ENCODE data around the gene KCNH1. TPM values are rescaled to one million over a fixed set of nuclear protein-coding genes. Genes with fewer than 3 reads are reported as not detected.

Gene KCNH1
- total and polyA plus RNA-seq, 2 donors from 2014 or later = 0.54 TPM; not detected in 1

GRCh38 chr1:211153932-211154331 lies 20.0 kb upstream of the KCNH1 start:
- TF ChIP-seq CTCF (IDR thresholded peaks at IDR 0.05; ENCODE audit: borderline replicate concordance, extremely low read depth, insufficient read depth) = no peak
- intact Hi-C loops (cut with DNase I) = no loop called here
- no peak for FAIRE-seq

GRCh38 chr1:211148366-211148765 lies 14.4 kb upstream of the KCNH1 start:
- Histone ChIP-seq H3K27ac (ENCODE audit: low read depth in 2 of 2, low read length in 2 of 2) (no peak overlapping the region), H3K4me1 (ENCODE audit: control insufficient read depth in 2 of 3, insufficient read depth in 2 of 3, low read depth in 1 of 3, low read length in 3 of 3) (no peaks in the 10 kb centered on the region), H3K9me3 (ENCODE audit: control insufficient read depth in 2 of 3, insufficient read depth in 1 of 3, low read length in 3 of 3) (no peaks in the 10 kb centered on the region), H3K36me3 (ENCODE audit: control insufficient read depth in 2 of 3, insufficient read depth in 3 of 3, low read length in 3 of 3) (no peaks in the 10 kb centered on the region), H3K9ac (ENCODE audit: low read length in 3 of 3) (no peak overlapping the region), H3K4me3 (ENCODE audit: low read length in 3 of 3) (no peak overlapping the region), H3K27me3 (ENCODE audit: control insufficient read depth, insufficient read depth, low read length) (no peaks in the 10 kb centered on the region)
- intact Hi-C loops (cut with DNase I) = no loop called here
- FAIRE-seq (no peak), DNase-seq (no peak)
- TF ChIP-seq CTCF (IDR thresholded peaks at IDR 0.05; ENCODE audit: borderline replicate concordance, extremely low read depth, insufficient read depth) = no peak

More at GRCh38 chr1:211153932-211154331, 20.0 kb upstream of the KCNH1 start:
- DNase-seq = no peak
- no peaks in the 10 kb centered on the region for H3K4me1 ChIP-seq (ENCODE audit: control insufficient read depth in 2 of 3, insufficient read depth in 2 of 3, low read depth in 1 of 3, low read length in 3 of 3)
- no peak overlapping the region for H3K4me3 ChIP-seq (ENCODE audit: low read length in 3 of 3)
- no peak overlapping the region for H3K27ac ChIP-seq (ENCODE audit: low read depth in 2 of 2, low read length in 2 of 2)
- H3K9me3 ChIP-seq (ENCODE audit: control insufficient read depth in 2 of 3, insufficient read depth in 1 of 3, low read length in 3 of 3) = peaks cover 0 to 2% (median 0%) of the 10 kb centered on the region in 3 donors
- no peaks in the 10 kb centered on the region for H3K36me3 ChIP-seq (ENCODE audit: control insufficient read depth in 2 of 3, insufficient read depth in 3 of 3, low read length in 3 of 3)
- H3K9ac ChIP-seq (ENCODE audit: low read length in 3 of 3) = no peak overlapping the region
- H3K27me3 ChIP-seq (ENCODE audit: control insufficient read depth, insufficient read depth, low read length) = no peaks in the 10 kb centered on the region

- no peak for FAIRE-seq
- Histone ChIP-seq H3K27me3 (ENCODE audit: control insufficient read depth, insufficient read depth, low read length) (no peaks in the 10 kb centered on the region), H3K27ac (ENCODE audit: low read depth in 2 of 2, low read length in 2 of 2) (no peak overlapping the region), H3K36me3 (ENCODE audit: control insufficient read depth in 2 of 3, insufficient read depth in 3 of 3, low read length in 3 of 3) (no peaks in the 10 kb centered on the region), H3K4me3 (ENCODE audit: low read length in 3 of 3) (no peak overlapping the region), H3K9me3 (ENCODE audit: control insufficient read depth in 2 of 3, insufficient read depth in 1 of 3, low read length in 3 of 3) (no peaks in the 10 kb centered on the region), H3K9ac (ENCODE audit: low read length in 3 of 3) (no peak overlapping the region), H3K4me1 (ENCODE audit: control insufficient read depth in 2 of 3, insufficient read depth in 2 of 3, low read depth in 1 of 3, low read length in 3 of 3) (no peaks in the 10 kb centered on the region)
- DNase-seq = no peak
- TF ChIP-seq CTCF (IDR thresholded peaks at IDR 0.05; ENCODE audit: borderline replicate concordance, extremely low read depth, insufficient read depth) = no peak
- intact Hi-C loops (cut with DNase I) = no loop called here
Observed at GRCh38 chr1:211145944-211146343, 12.0 kb upstream of the KCNH1 start.

- H3K9ac ChIP-seq (ENCODE audit: low read length in 3 of 3) = no peak overlapping the region
- FAIRE-seq (peak; percentile 92), DNase-seq (peak in 2 of 5 donors; percentile 60 to 79)
- no peaks in the 10 kb centered on the region for H3K36me3 ChIP-seq (ENCODE audit: control insufficient read depth in 2 of 3, insufficient read depth in 3 of 3, low read length in 3 of 3)
- peaks cover 20% of the 10 kb centered on the region for H3K27me3 ChIP-seq (ENCODE audit: control insufficient read depth, insufficient read depth, low read length)
- intact Hi-C loops (cut with DNase I) = no loop called here
- no peak overlapping the region for H3K4me3 ChIP-seq (ENCODE audit: low read length in 3 of 3)
- TF ChIP-seq CTCF (IDR thresholded peaks at IDR 0.05; ENCODE audit: borderline replicate concordance, extremely low read depth, insufficient read depth) = peak; percentile 49
- no peak overlapping the region for H3K27ac ChIP-seq (ENCODE audit: low read depth in 2 of 2, low read length in 2 of 2)
- no peaks in the 10 kb centered on the region for H3K9me3 ChIP-seq (ENCODE audit: control insufficient read depth in 2 of 3, insufficient read depth in 1 of 3, low read length in 3 of 3)
- H3K4me1 ChIP-seq (ENCODE audit: control insufficient read depth in 2 of 3, insufficient read depth in 2 of 3, low read depth in 1 of 3, low read length in 3 of 3) = peaks cover 0 to 5% (median 0%) of the 10 kb centered on the region in 3 donors
Observed at GRCh38 chr1:211135342-211135950, 1.5 kb upstream of the KCNH1 start.

Measured in kidney (tissue), 14 donors.